Subcutaneous preadipocyte (primary cell): ENCODE measurements around the gene C4orf33. TPM values are rescaled to one million over a fixed set of nuclear protein-coding genes. Genes with fewer than 3 reads are reported as not detected.

Experiments
- total RNA-seq: library from RNA; depleted of rRNA; stranded (reverse); fragments of >200 nt; gene quantifications from 2 replicates; pipeline ENCODE4 v1.2.3, GENCODE V29; 2012

C4orf33 gene, protein sequence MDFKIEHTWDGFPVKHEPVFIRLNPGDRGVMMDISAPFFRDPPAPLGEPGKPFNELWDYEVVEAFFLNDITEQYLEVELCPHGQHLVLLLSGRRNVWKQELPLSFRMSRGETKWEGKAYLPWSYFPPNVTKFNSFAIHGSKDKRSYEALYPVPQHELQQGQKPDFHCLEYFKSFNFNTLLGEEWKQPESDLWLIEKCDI
- 6.6 and 8.2 TPM in 2 replicates for total RNA-seq

GRCh38 chr4:129095811-129096454 lies at the start of gene C4orf33:
TSS of gene C4orf33 (plus strand) at chr4:129096152. CDS start at chr4:129102611, 6,459 bp downstream.

DNA sequence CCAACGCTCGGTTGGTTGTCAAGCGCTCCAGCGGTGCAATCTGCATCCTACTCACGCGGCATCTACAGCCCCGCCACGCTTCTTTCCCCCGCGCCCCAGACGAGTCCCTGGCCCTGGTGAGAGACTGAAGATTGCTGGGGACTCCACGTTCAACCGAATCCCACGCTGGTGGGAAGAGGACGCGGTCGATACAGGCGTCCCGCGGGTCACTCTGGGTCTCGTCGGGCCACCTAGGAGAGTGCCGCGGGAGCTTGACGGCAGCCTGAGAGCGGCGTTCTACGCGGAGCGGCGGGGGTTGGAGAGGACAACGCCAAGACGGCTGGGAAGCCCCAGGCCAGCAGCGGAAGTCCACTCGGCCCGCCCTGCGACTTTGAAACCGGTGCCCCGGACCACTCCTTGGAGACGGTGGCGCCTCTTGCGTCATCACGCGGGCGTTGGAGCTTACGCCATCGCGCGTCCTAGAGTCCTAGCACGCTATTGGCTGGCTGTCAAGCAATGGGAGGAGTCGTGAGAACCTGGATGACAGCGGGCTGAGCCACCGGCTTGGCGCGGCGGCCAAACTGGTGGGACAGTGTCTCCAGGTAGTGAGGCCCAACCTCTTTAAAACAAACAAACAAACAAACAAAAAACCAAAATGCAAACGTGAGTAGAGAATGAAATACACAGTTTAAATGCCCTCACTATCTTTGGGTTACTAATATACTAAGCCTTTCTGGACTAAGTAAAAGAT lies 2.6 kb upstream of the C4orf33 start, which contains the start of gene SCLT1:
Gene SCLT1 (minus strand): TSS at position 349 of the 730 bp plus-strand sequence. CDS start 436 bp downstream, outside the sequence.

Other genes starting within 250 kb of the C4orf33 start
- 14.0 and 19.0 TPM in 2 replicates for gene SCLT1, start 2.6 kb upstream of the C4orf33 start, total RNA-seq